Liver (tissue), 9 donors: Measurements from ENCODE around the gene C1QL1. TPM values are rescaled to one million over a fixed set of nuclear protein-coding genes. Genes with fewer than 3 reads are reported as not detected.

Experiments used
- DNase-seq: peaks from one replicate; pipeline ENCODE4 v3.0.0-alpha.2; 2017; ENCODE audit warnings: low spot score
- H3K27ac ChIP-seq, 2 donors: one replicate each; pipeline ENCODE4 v1.7.0; 2013; ENCODE audit warnings: inconsistent platforms in 2 of 2, low read length in 2 of 2, control low read depth in 1 of 2, low read depth in 1 of 2, mild to moderate bottlenecking in 1 of 2
- H3K27me3 ChIP-seq, 4 donors: one replicate each; pipeline versions ENCODE4 v1.6.1 to v1.7.0; 2013; ENCODE audit warnings: low read length in 3 of 4, inconsistent platforms in 1 of 4, mild to moderate bottlenecking in 1 of 4, moderate library complexity in 1 of 4; ENCODE audit not compliant: control insufficient read depth in 4 of 4, insufficient read depth in 4 of 4
- H3K36me3 ChIP-seq, 4 donors: one replicate each; pipeline versions ENCODE4 v1.6.1 to v1.7.0; 2013; ENCODE audit warnings: low read length in 3 of 4, mild to moderate bottlenecking in 3 of 4, low read depth in 1 of 4, moderate library complexity in 1 of 4; ENCODE audit not compliant: control insufficient read depth in 4 of 4, insufficient read depth in 3 of 4
- H3K4me1 ChIP-seq, 4 donors: one replicate each; pipeline versions ENCODE4 v1.6.1 to v1.7.0; 2013; ENCODE audit warnings: low read length in 3 of 4, mild to moderate bottlenecking in 3 of 4, moderate library complexity in 1 of 4; ENCODE audit not compliant: control insufficient read depth in 4 of 4, insufficient read depth in 4 of 4
- H3K4me3 ChIP-seq, 3 donors: one replicate each; pipeline versions ENCODE4 v1.6.1 to v1.7.0; 2013; ENCODE audit warnings: low read length in 3 of 3, control low read depth in 1 of 3, low read depth in 1 of 3, mild to moderate bottlenecking in 1 of 3
- H3K9ac ChIP-seq, 2 donors: one replicate each; pipeline ENCODE4 v1.7.0; 2013; ENCODE audit warnings: low read length in 2 of 2, mild to moderate bottlenecking in 2 of 2, moderate library complexity in 2 of 2, control low read depth in 1 of 2, low read depth in 1 of 2
- H3K9me3 ChIP-seq, 4 donors: one replicate each; pipeline versions ENCODE4 v1.6.1 to v1.7.0; 2013; ENCODE audit warnings: low read length in 3 of 4; ENCODE audit not compliant: control insufficient read depth in 4 of 4
- EGR1 ChIP-seq, 2 donors: IDR thresholded peaks; 2 replicates each; pipeline ENCODE4 v1.6.1; 2016 to 2018; ENCODE audit warnings: antibody characterized with exemption in 2 of 2, low read depth in 2 of 2
- FOXA1 ChIP-seq: IDR thresholded peaks from 2 replicates; pipeline ENCODE4 v1.6.1; 2016; ENCODE audit warnings: antibody characterized with exemption
- FOXA2 ChIP-seq: IDR thresholded peaks from 2 replicates; pipeline ENCODE4 v1.6.1; 2016; ENCODE audit warnings: antibody characterized with exemption
- GABPA ChIP-seq, 2 donors: IDR thresholded peaks in 1 of 2; conservative IDR thresholded peaks in 1 of 2; 2 replicates each; pipeline ENCODE4 v1.6.1; 2016; ENCODE audit warnings: antibody characterized with exemption in 2 of 2, mild to moderate bottlenecking in 1 of 2, moderate library complexity in 1 of 2
- HNF4G ChIP-seq: IDR thresholded peaks from 2 replicates; pipeline ENCODE4 v1.6.1; 2016; ENCODE audit warnings: antibody characterized with exemption
- NR2F2 ChIP-seq: IDR thresholded peaks from 2 replicates; pipeline ENCODE4 v1.6.1; 2016; ENCODE audit warnings: antibody characterized with exemption
- RAD21 ChIP-seq, 2 donors: IDR thresholded peaks; 2 replicates each; pipeline ENCODE4 v1.6.1; 2016; ENCODE audit warnings: antibody characterized with exemption in 2 of 2, mild to moderate bottlenecking in 2 of 2
- RXRA ChIP-seq, 2 donors: IDR thresholded peaks; 2 replicates each; pipeline ENCODE4 v1.6.1; 2017 to 2018; ENCODE audit warnings: antibody characterized with exemption in 2 of 2, mild to moderate bottlenecking in 1 of 2
- SP1 ChIP-seq: IDR thresholded peaks from 2 replicates; pipeline ENCODE4 v1.6.1; 2018; ENCODE audit warnings: antibody characterized with exemption, mild to moderate bottlenecking
- YY1 ChIP-seq: IDR thresholded peaks from 2 replicates; pipeline ENCODE4 v1.6.1; 2016; ENCODE audit warnings: antibody characterized with exemption, mild to moderate bottlenecking
- WGBS: extraction: QIAGEN DNeasy Blood & Tissue Kit; methylation state at CpG from one replicate; pipeline ENCODE4 v1.1.7; 2013; 5-methylcytosine and 5-hydroxymethylcytosine counted together
- polyA plus RNA-seq, 2 donors: library from polyadenylated mRNA; stranded (reverse) in 1 of 2; unstranded in 1 of 2; fragments of 200-250 nt in 1 of 2; fragments of >200 nt in 1 of 2; fragmentation: Nextera tagmentation in 1 of 2; extraction: Ambion mirVana in 1 of 2; gene quantifications; one replicate each; pipeline versions ENCODE4 v1.2.1 to v1.2.3, GENCODE V29; 2013 to 2015
- total RNA-seq, 2 donors: library from RNA; depleted of rRNA; stranded (reverse); fragments of >200 nt; gene quantifications; one replicate each; pipeline ENCODE4 v1.2.3, GENCODE V29; 2014
- TF ChIP-seq, protein P1 (sequence below): IDR thresholded peaks from 2 replicates; pipeline ENCODE4 v1.6.1; 2016; ENCODE audit warnings: antibody characterized with exemption
- TF ChIP-seq, protein P2 (sequence below): IDR thresholded peaks from 2 replicates; pipeline ENCODE4 v1.6.1; 2016; ENCODE audit warnings: antibody characterized with exemption
- TF ChIP-seq, protein P3 (sequence below): fragments of 150-350 bp; IDR thresholded peaks from 2 replicates; pipeline ENCODE4 v1.5.1; 2017; ENCODE audit warnings: improper control_type of control experiment, low read depth, low read length; ENCODE audit not compliant: missing input control
- TF ChIP-seq, protein P4 (sequence below): IDR thresholded peaks from 2 replicates; pipeline ENCODE4 v1.6.1; 2016; ENCODE audit warnings: antibody characterized with exemption, mild to moderate bottlenecking
- donor health status: healthy.
- donor health status: healthy.
- donor health status: healthy.
- donor health status: healthy.
- donor health status: healthy.

Gene C1QL1
- total and polyA plus RNA-seq, 4 donors = 0.17 to 0.57 (median 0.23) TPM; not detected in 1

DNA sequence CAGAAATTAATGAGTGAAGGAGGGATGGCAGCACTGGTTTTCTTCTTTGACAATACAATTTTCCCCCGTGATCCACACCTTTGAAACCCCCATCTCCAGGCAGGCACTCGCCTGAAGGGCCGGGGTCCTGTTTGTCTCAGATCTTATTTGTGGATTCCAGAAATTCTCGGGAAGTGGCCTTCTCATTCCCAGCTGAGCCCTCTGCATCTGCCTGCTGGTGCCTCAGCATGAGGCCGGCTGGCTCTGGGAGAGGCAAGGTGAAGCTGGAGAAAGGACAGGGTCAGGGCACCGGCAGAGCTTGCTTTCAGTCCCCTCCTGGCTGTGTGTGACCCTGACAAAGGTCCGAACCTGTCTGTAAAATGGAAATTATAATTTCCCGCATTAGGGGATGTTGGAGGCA, 35.8 kb upstream of the C1QL1 start:
- no peaks in the 10 kb centered on the region for H3K27me3 ChIP-seq
- TF ChIP-seq SP1 (no peak), GABPA (IDR thresholded peaks at IDR 0.05 in 1 of 2, conservative IDR thresholded peaks at IDR 0.05 in 1 of 2) (no peak), RAD21 (IDR thresholded peaks at IDR 0.05) (no peak), NR2F2 (no peak), FOXA2 (no peak)
- TF ChIP-seq, protein P1, sequence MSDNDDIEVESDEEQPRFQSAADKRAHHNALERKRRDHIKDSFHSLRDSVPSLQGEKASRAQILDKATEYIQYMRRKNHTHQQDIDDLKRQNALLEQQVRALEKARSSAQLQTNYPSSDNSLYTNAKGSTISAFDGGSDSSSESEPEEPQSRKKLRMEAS = no peak
- TF ChIP-seq, protein P2, sequence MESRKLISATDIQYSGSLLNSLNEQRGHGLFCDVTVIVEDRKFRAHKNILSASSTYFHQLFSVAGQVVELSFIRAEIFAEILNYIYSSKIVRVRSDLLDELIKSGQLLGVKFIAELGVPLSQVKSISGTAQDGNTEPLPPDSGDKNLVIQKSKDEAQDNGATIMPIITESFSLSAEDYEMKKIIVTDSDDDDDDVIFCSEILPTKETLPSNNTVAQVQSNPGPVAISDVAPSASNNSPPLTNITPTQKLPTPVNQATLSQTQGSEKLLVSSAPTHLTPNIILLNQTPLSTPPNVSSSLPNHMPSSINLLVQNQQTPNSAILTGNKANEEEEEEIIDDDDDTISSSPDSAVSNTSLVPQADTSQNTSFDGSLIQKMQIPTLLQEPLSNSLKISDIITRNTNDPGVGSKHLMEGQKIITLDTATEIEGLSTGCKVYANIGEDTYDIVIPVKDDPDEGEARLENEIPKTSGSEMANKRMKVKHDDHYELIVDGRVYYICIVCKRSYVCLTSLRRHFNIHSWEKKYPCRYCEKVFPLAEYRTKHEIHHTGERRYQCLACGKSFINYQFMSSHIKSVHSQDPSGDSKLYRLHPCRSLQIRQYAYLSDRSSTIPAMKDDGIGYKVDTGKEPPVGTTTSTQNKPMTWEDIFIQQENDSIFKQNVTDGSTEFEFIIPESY = no peak
- H3K27ac ChIP-seq = no peak overlapping the region
- 83% methylated on average over 8 of the region's 8 CpGs for WGBS
- H3K4me3 ChIP-seq = no peak overlapping the region
- peaks cover 0 to 6% (median 1%) of the 10 kb centered on the region in 4 donors for H3K9me3 ChIP-seq
- H3K4me1 ChIP-seq = peaks cover 0 to 8% (median 5%) of the 10 kb centered on the region in 4 donors
- no peak for DNase-seq
- H3K9ac ChIP-seq = no peak overlapping the region
- H3K36me3 ChIP-seq = no peaks in the 10 kb centered on the region

DNA sequence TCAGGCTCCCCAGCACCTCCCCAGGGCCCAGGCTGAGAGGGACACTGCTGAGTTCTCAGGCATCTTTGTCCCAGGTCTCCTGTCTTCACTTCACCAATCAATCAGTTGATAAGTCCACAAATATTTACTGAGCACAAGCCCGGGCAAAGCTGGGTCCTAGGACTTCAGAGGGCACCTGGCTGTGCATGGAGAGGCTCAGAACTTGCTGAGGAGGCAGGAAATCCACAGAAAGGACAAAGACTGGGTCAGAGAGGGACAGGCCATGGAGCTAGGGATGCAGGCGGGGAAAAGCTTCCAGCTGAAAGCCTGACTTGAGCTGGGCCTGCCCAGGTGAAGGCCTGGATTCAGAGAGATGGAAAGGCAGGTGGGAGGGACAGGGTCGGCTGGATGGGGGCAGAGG, 33.2 kb upstream of the C1QL1 start:
- no peak overlapping the region for H3K4me3 ChIP-seq
- H3K9me3 ChIP-seq = peaks cover 0 to 6% (median 1%) of the 10 kb centered on the region in 4 donors
- no peaks in the 10 kb centered on the region for H3K36me3 ChIP-seq
- peaks cover 0 to 8% (median 5%) of the 10 kb centered on the region in 4 donors for H3K4me1 ChIP-seq
- DNase-seq = no peak
- WGBS = 63% methylated on average over 3 of the region's 3 CpGs
- H3K9ac ChIP-seq = no peak overlapping the region
- TF ChIP-seq, protein P2 = no peak
- TF ChIP-seq, protein P3, sequence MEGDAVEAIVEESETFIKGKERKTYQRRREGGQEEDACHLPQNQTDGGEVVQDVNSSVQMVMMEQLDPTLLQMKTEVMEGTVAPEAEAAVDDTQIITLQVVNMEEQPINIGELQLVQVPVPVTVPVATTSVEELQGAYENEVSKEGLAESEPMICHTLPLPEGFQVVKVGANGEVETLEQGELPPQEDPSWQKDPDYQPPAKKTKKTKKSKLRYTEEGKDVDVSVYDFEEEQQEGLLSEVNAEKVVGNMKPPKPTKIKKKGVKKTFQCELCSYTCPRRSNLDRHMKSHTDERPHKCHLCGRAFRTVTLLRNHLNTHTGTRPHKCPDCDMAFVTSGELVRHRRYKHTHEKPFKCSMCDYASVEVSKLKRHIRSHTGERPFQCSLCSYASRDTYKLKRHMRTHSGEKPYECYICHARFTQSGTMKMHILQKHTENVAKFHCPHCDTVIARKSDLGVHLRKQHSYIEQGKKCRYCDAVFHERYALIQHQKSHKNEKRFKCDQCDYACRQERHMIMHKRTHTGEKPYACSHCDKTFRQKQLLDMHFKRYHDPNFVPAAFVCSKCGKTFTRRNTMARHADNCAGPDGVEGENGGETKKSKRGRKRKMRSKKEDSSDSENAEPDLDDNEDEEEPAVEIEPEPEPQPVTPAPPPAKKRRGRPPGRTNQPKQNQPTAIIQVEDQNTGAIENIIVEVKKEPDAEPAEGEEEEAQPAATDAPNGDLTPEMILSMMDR = no peak
- TF ChIP-seq FOXA1 = no peak
- TF ChIP-seq YY1 = no peak
- TF ChIP-seq EGR1 (IDR thresholded peaks at IDR 0.05; ENCODE audit: low read depth in 2 of 2) = no peak
- no peak for TF ChIP-seq HNF4G
- TF ChIP-seq, protein P4, sequence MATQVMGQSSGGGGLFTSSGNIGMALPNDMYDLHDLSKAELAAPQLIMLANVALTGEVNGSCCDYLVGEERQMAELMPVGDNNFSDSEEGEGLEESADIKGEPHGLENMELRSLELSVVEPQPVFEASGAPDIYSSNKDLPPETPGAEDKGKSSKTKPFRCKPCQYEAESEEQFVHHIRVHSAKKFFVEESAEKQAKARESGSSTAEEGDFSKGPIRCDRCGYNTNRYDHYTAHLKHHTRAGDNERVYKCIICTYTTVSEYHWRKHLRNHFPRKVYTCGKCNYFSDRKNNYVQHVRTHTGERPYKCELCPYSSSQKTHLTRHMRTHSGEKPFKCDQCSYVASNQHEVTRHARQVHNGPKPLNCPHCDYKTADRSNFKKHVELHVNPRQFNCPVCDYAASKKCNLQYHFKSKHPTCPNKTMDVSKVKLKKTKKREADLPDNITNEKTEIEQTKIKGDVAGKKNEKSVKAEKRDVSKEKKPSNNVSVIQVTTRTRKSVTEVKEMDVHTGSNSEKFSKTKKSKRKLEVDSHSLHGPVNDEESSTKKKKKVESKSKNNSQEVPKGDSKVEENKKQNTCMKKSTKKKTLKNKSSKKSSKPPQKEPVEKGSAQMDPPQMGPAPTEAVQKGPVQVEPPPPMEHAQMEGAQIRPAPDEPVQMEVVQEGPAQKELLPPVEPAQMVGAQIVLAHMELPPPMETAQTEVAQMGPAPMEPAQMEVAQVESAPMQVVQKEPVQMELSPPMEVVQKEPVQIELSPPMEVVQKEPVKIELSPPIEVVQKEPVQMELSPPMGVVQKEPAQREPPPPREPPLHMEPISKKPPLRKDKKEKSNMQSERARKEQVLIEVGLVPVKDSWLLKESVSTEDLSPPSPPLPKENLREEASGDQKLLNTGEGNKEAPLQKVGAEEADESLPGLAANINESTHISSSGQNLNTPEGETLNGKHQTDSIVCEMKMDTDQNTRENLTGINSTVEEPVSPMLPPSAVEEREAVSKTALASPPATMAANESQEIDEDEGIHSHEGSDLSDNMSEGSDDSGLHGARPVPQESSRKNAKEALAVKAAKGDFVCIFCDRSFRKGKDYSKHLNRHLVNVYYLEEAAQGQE = no peak
- TF ChIP-seq NR2F2 = no peak
- TF ChIP-seq RAD21 (IDR thresholded peaks at IDR 0.05) = no peak
- no peak for TF ChIP-seq RXRA (IDR thresholded peaks at IDR 0.05)
- TF ChIP-seq GABPA (IDR thresholded peaks at IDR 0.05 in 1 of 2, conservative IDR thresholded peaks at IDR 0.05 in 1 of 2) = no peak
- H3K27ac ChIP-seq = no peak overlapping the region
- H3K27me3 ChIP-seq = no peaks in the 10 kb centered on the region
